ENCODE measurements around the gene THSD4.
"Not testable (repeated sequence)": the region's sequence is repeated elsewhere in the genome, so short reads cannot be mapped to it uniquely, and the experiment has no call there.

Gene THSD4

GRCh38 chr15:71658827-71659729 is 543.8 kb downstream of the THSD4 start:
- DNase-seq (ENCODE audit: low spot score) = no peak

GRCh38 chr15:71659730-71660067 is 544.4 kb downstream of the THSD4 start:
- no peak for DNase-seq (ENCODE audit: low spot score)

GRCh38 chr15:71660501-71660900 is 545.2 kb downstream of the THSD4 start:
- no peak for DNase-seq (ENCODE audit: low spot score)

DNA sequence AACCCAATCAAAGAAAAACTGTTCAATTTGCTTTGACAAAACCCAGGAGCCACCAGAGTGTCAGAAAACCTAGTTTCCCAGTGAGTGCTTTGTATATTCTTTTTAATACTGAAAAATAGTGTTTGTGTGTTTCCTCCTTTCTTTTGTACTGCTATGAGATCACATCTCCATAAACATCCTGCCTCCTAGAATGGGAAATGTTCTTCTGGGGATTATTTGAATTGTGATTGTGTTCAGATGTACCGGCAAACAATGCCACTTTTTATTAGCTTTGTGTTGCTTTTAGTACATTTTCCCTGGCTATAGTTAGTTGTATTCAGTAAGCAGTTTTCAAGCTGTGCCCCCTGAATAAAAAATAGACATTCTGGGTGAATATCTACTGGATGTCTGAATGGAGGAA is 547.0 kb downstream of the THSD4 start:
- DNase-seq (ENCODE audit: low spot score) = no peak

- no peak for DNase-seq (ENCODE audit: low spot score)
Observed at GRCh38 chr15:71664622-71665021, 549.4 kb downstream of the THSD4 start.

DNA sequence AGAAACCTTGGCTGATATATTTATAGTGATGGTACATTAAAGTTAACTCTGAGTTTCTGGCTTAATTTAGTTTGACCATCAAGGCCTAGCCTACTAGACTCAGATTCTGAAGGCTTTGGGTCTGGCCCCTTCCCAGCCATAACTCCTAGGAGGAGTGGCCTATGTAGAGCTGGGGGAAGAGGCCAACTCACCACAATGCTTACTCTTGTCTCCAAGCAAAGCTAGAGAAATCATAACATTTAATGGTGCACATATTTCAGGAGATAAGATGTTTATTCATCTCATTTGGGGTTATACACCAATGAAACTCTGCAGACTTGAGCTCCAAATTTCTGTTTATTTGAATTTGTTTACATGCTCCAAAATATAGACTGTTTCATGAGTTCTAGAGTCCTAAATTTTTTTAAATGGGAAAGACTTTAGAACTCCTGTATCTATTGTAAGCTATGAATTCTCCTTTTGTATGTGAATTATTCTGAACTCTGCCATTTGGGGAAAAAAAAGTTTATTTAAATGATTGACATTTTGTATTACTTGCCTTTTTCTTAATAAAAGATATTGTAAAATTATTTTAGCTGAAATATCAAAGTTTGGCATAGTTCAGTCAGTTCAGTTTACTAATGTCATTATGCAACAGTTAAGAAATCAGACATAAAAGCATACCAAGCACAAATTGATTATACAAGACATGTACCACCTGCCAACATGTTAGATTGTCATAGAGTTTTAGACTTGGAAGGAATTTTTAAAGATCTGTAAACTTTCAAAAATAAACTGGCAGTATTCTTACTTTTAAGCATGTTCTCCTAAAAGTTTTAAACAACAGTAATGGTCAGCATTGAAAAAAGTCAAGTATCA is 551.7 kb downstream of the THSD4 start:
- no peak for DNase-seq (ENCODE audit: low spot score)

- DNase-seq (ENCODE audit: low spot score) = no peak
Observed at GRCh38 chr15:71669688-71670087, 554.4 kb downstream of the THSD4 start.

DNA sequence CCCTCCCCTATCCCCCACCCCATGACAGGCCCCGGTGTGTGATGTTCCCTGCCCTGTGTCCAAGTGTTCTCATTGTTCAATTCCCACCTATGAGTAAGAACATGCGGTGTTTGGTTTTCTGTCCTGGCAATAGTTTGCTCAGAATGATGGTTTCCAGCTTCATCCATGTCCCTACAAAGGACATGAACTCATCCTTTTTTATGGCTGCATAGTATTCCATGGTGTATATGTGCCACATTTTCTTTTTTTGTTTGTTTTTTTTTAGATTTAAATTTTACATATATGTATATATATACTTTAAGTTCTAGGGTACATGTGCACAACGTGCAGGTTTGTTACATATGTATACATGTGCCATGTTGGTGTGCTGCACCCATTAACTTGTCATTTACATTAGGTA is 555.0 kb downstream of the THSD4 start:
- DNase-seq (ENCODE audit: low spot score) = not testable (repeated sequence)

DNA sequence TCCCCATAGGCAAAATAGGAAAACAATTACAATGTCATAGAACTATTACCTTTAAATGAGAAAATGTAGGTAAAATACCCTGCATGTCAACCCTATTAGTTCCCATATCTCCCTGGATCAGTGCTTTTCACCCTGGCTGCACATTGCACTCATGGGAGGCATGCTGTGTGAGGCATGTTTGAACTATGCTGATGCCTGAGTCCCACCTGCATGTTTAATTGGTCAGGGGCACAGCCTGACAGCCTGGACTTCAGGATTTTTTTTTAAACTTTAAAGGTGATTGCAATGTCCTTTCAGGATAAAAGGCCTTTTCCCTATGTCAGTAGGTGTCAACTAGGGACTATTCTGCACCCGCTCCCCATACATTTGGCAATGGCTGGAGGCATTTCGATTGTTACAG is 559.1 kb downstream of the THSD4 start:
- no peak for DNase-seq (ENCODE audit: low spot score)

DNA sequence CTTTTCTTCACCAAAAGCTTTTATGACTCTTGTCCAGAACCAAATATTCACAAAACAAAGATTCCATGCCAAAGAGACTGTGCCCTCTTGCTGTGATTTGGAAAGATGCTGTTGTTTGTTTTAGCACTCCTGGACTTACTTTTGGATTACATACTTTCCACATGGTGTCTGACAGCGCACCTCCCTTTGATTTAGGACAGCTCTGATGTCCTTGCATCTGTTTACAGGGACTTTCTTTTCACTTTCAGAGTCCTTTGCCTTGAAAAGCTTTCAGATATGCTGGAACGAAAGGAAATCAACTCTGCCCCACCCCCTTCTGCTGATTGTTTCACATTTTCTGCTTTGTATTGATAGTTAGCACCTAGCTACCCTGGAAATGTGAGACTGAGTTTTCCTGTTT is 562.1 kb downstream of the THSD4 start:
- DNase-seq (ENCODE audit: low spot score) = no peak

DNA sequence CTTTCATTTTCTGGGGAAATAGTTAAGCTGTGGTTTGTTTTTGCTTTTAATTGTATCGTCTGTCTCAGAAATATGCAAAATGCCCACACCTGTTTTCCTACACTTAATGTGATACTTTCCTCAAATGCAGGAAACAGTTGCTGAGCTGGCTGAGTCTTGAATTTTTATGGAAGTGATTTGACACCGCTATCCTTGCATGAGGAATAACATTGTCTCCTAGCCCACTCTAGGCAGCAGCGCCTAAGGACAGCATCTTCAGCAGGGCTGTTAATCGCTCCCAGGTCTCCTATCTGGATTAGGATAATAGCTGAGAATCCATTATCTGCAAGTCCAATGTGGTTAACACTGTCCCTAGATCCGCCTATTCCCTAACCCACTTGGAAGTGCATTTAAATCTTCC is 562.5 kb downstream of the THSD4 start:
- no peak for DNase-seq (ENCODE audit: low spot score)

- DNase-seq (ENCODE audit: low spot score) = no peak
Observed at GRCh38 chr15:71678191-71678590, 562.9 kb downstream of the THSD4 start.

GRCh38 chr15:71678605-71679004 is 563.3 kb downstream of the THSD4 start:
- no peak for DNase-seq (ENCODE audit: low spot score)

DNA sequence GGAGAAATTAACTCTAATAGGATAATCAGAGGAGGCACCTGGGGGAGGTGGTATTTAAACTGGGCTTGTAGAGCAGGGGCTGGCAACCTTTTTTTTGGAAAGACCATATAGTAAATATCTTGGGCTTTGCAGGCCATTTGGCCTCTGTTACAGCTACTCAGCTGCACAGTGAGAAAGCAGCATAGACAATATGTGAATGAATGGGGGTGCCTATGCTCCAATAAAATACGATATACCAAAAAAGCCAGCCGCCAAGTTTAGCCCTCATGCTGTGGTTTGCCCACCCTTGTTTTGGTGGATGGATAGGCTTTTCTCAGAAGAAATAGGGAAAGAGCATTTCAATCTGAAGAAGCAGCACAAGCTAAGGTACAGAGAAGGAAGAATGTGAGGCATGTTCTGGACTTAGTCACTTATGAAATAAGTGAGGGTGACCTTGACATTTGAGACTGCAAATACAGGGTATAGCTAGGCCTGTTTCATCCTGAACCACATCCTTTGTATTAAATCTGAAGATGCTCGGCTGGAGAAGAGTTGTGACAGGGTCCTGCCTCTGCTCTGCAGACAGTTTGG is 564.0 kb downstream of the THSD4 start:
- DNase-seq (ENCODE audit: low spot score) = no peak

DNA sequence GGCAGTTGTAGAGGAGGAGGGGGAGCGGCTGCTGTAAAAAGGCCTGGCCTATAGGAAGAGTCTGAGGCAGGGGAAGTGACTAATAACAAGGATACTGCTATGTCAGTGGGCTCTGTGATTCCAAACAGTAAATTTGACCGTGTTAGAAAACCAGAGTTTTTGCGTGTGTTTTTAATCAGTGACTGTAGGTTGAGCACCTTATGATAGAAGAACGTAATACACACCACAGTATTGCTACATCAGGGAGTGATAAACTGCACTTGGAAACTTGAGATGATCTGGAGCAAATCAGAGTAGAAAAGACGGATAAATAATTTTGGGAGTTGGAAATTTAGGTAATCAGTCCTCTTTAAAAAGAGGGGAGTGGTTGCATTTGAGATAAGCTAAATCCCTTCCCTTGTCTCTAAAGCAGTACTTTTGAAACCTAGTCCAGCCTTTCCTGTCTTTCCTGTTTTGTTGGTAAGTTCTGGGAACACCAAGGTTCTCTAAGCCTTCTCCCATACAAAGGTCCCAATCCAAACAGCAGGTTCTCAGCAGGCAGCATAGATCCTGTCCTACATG is 564.6 kb downstream of the THSD4 start:
- peak; percentile 45 for DNase-seq (ENCODE audit: low spot score)

DNA sequence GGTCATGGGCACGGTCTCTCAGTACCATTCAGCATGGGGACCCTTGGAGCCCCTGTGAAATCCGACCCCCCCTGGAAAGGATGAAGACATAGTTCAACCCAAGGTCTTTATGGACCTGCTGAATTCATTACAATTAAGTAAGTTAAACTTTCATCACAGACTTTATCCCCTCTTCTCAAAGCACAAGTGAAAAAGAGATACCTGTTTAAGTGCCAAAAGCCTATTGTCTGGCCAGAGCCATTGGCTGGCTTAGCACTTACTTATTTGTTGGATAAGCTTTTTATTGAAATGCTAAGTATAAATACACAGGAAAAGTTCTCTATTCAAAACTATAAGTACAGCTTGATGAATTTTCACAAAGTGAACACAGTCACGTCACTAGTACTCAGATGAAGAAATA is 566.7 kb downstream of the THSD4 start:
- DNase-seq (ENCODE audit: low spot score) = no peak

DNA sequence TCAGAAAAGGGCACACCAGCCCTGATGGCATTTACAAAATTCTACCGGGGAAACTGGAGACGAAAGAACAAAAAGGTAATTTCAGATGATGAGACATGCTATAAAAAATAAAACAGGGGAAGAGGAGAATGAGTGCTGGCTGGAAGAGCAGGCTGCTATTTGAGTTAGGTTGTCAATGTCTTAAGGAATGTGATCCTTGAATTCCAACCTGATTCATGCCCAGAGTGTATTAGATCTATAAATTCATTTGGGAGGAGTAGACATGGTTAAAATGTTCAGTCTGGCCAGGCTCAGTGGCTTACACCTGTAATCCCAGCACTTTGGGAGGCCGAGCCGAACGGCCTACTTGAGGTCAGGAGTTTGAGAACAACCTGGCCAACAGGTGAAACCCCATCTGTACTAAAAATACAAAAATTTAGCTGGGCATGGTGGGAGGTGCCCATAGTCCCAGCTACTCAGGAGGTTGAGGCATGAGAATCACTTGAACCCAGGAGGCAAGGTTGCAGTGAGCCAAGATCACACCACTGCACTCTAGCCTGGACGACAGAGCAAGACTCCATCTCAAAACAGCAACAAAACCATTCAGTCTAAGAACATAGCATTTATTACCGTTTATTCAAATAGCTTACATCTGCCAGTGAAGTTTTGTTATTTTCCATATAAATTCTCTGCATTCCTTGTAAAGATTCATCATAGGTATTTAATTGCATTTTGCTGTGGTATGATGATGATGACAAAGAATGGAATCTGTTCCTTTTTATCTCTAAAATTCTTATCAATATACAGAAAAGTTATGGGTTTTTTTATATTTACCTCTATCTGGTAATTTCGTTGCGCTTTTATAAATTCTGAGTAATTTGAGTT is 568.4 kb downstream of the THSD4 start:
- DNase-seq (ENCODE audit: low spot score) = no peak

DNA sequence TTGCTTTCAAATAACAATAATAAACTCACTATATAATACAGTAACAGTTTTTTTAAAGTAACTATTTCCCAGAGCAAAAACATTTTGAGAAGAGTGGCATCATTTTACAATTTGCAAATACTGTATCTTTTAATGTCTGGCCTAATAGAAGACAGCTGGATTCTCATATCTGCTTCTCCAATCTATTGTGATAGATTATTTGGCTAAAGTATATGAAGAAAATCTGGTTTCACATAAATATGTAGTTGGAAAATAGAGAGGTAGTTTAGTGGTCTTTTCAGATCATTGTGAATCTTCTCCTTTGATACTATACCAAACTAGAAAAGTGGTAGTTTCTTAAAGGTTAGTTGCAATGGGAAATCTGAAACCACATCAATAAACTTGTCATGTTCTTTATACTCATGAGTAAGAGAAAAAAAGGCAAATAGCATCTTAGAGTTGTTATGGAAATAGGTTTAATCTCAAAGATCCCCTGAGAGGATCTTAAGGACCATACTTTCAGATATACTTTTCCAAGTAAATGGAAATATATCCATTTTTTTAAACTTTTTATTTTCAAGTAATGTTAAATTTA is 570.2 kb downstream of the THSD4 start:
- DNase-seq (ENCODE audit: low spot score) = no peak

DNA sequence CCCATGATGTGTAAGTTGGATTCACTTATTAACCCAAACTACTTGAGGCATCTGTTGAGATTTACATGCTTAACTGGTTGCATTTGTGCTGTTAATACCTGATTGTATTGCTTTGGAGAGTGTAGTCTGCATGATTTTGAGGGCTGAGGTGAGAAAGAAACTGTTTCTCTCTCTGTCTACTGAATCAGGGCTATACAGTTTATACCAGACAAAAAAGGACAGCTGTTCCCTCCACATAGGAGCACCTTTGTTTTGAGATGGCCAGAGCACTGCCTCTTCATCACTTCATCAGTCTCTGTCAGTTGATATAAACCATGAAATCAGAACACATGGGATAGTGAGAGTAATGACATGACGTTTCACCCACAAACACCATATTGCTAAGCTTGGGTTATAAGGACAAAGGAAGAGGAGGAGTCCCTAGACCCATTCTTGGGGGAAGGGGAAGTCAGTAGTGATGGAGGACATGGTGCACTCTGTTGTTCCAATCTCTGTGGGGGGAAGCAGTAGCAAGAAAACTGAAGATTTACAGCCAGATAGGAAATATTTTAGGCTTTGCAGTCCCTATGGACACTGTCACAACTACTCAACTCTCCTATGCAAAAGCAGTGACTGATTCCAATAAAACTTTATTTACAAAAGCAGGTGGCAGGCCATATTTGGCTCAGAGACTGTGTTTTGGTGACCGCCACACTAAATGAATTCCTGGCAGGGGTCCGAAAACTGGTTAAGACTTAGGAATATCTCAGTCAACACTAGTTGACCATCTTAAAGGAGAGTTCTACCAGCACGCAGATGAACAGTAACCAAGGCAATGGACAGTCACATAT is 571.2 kb downstream of the THSD4 start:
- DNase-seq (ENCODE audit: low spot score) = no peak

DNA sequence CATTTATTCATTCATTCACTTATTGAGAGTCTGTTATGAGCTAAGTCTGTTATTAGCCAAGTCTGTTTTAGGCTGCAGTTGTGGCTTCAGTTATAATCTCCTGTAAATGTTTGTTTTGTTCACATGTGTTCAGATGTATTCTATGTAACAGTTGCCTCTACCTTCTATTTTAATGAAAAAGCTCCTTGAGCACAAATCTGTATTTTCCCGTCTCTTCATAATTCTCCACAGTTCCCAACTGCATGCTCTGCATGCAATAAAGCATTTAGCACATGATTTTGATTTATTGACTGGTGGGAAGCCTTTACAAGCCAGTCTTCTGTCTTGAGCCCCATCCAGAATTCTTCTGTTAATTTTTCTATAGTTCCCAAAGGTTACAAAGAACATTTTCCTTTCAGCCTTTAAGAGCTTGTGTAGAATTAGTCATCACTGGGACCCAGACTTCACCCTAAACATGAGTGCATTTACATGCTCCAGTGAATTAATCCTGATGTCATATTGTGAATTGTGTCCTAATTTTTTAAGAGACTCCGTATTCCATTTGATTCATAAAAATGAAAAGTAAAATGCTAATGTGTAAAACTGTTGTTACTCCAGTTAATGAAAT is 572.7 kb downstream of the THSD4 start:
- DNase-seq (ENCODE audit: low spot score) = no peak

Data from LoVo (cell line).